Fibroblast of lung (primary cell): Measurements from ENCODE around the gene ADD3. TPM values are rescaled to one million over a fixed set of nuclear protein-coding genes. Genes with fewer than 3 reads are reported as not detected.
A peak's percentile ranks its signal among the peaks of the same experiment; 100 is the strongest.

Source experiments
- DNase-seq, 2 donors: peaks; one replicate each; pipeline versions ENCODE4 v3.0.0 to v3.0.0-alpha.2; 2010; ENCODE audit warnings: low read depth in 2 of 2
- H2AFZ ChIP-seq: 2 replicates; pipeline ENCODE4 v1.5.1; 2012; ENCODE audit warnings: low read length, control low read depth, inconsistent platforms
- H3K27ac ChIP-seq: 2 replicates; pipeline ENCODE4 v1.5.1; 2011; ENCODE audit warnings: low read length, control low read depth; ENCODE audit not compliant: insufficient read depth
- H3K27me3 ChIP-seq: 2 replicates; pipeline ENCODE4 v1.5.1; 2011; ENCODE audit warnings: mild to moderate bottlenecking, low read length; ENCODE audit not compliant: control insufficient read depth, insufficient read depth
- H3K36me3 ChIP-seq: 2 replicates; pipeline ENCODE4 v1.5.1; 2011; ENCODE audit warnings: low read length; ENCODE audit not compliant: control insufficient read depth, insufficient read depth
- H3K4me1 ChIP-seq: 2 replicates; pipeline ENCODE4 v1.5.1; 2011; ENCODE audit warnings: low read length; ENCODE audit not compliant: control insufficient read depth, insufficient read depth; ENCODE audit errors: extremely low read depth
- H3K4me2 ChIP-seq: 2 replicates; pipeline ENCODE4 v1.5.1; 2011; ENCODE audit warnings: low read length, control low read depth; ENCODE audit not compliant: insufficient read depth; ENCODE audit errors: extremely low read depth
- H3K4me3 ChIP-seq, 4 experiments: fragments of 200-600 bp in 1 of 4; sonication (generic) in 1 of 4; replicated peaks in 1 of 4; 2 replicates each; pipeline ENCODE4 v1.5.1; 2011 to 2016; ENCODE audit warnings: low read length in 4 of 4, low read depth in 3 of 4, mild to moderate bottlenecking in 3 of 4, control low read depth in 2 of 4, inconsistent platforms in 1 of 4, mixed read lengths in 1 of 4; ENCODE audit not compliant: insufficient read depth in 1 of 4; ENCODE audit errors: control extremely low read depth in 1 of 4
- H3K79me2 ChIP-seq: 2 replicates; pipeline ENCODE4 v1.5.1; 2012; ENCODE audit warnings: mild to moderate bottlenecking, low read length, inconsistent platforms; ENCODE audit not compliant: control insufficient read depth, insufficient read depth
- H3K9ac ChIP-seq: 2 replicates; pipeline ENCODE4 v1.5.1; 2011; ENCODE audit warnings: mild to moderate bottlenecking, low read length, control low read depth; ENCODE audit not compliant: insufficient read depth
- H3K9me3 ChIP-seq: 2 replicates; pipeline ENCODE4 v1.5.1; 2012; ENCODE audit warnings: low read depth, low read length; ENCODE audit not compliant: control insufficient read depth, insufficient read depth
- H4K20me1 ChIP-seq: 2 replicates; pipeline ENCODE4 v1.5.1; 2011; ENCODE audit warnings: low read length; ENCODE audit not compliant: control insufficient read depth, insufficient read depth; ENCODE audit errors: extremely low read depth
- CTCF ChIP-seq, 2 donors: IDR thresholded peaks in 1 of 2; conservative IDR thresholded peaks in 1 of 2; 1 replicate in 1 of 2; 2 replicates in 1 of 2; pipeline ENCODE4 v1.5.1; 2011 to 2012; ENCODE audit warnings: low read length in 2 of 2, control low read depth in 1 of 2, inconsistent platforms in 1 of 2, low read depth in 1 of 2, mild to moderate bottlenecking in 1 of 2
- EZH2 ChIP-seq: IDR thresholded peaks from 2 replicates; pipeline ENCODE4 v1.5.1; 2012; ENCODE audit warnings: low read length, control low read depth, mild to moderate bottlenecking; ENCODE audit errors: missing control alignments
- polyA plus RNA-seq, 2 donors: library from polyadenylated mRNA; depleted of rRNA in 1 of 2; stranded (reverse) in 1 of 2; unstranded in 1 of 2; fragments of >200 nt; gene quantifications; 2 replicates each; pipeline ENCODE4 v1.2.1, GENCODE V29; 2011 to 2012; ENCODE audit warnings: missing spikeins in 1 of 2
- total RNA-seq: library from RNA; depleted of rRNA; stranded (reverse); fragments of >200 nt; gene quantifications from 2 replicates; pipeline ENCODE4 v1.2.1, GENCODE V29; 2014

Gene ADD3
- total and polyA plus RNA-seq, 2 donors (not counting 1 experiment from before 2014, with no cell fraction given), result 93.0 to 416 TPM

GRCh38 chr10:109974504-109975191, 33.1 kb upstream of the ADD3 start:
- no peak overlapping the region for H3K4me2 ChIP-seq
- peak in 1 of 2 donors; percentile 50 for DNase-seq
- H4K20me1 ChIP-seq, result no peaks in the 10 kb centered on the region
- H3K4me1 ChIP-seq, result peaks cover 10% of the 10 kb centered on the region
- no peaks in the 10 kb centered on the region for H3K27me3 ChIP-seq
- H2AFZ ChIP-seq, result no peak overlapping the region
- no peak overlapping the region for H3K27ac ChIP-seq
- no peaks in the 10 kb centered on the region for H3K9me3 ChIP-seq
- no peak overlapping the region for H3K4me3 ChIP-seq
- no peak overlapping the region for H3K9ac ChIP-seq
- no peak for TF ChIP-seq EZH2
- no peak for TF ChIP-seq CTCF (conservative IDR thresholded peaks at IDR 0.05 in 1 of 2, IDR thresholded peaks at IDR 0.05 in 1 of 2; ENCODE audit: low read depth in 1 of 2, low read length in 2 of 2)
- H3K79me2 ChIP-seq, result no peaks in the 10 kb centered on the region
- H3K36me3 ChIP-seq, result no peaks in the 10 kb centered on the region

GRCh38 chr10:109975244-109976190, 32.3 kb upstream of the ADD3 start:
- Histone ChIP-seq H4K20me1 (no peaks in the 10 kb centered on the region), H3K79me2 (no peaks in the 10 kb centered on the region), H3K36me3 (no peaks in the 10 kb centered on the region), H2AFZ (no peak overlapping the region), H3K9ac (no peak overlapping the region), H3K27me3 (no peaks in the 10 kb centered on the region), H3K27ac (no peak overlapping the region), H3K9me3 (no peaks in the 10 kb centered on the region), H3K4me3 (no peak overlapping the region), H3K4me2 (no peak overlapping the region), H3K4me1 (peaks cover 6% of the 10 kb centered on the region)
- no peak for DNase-seq
- TF ChIP-seq EZH2 (no peak), CTCF (conservative IDR thresholded peaks at IDR 0.05 in 1 of 2, IDR thresholded peaks at IDR 0.05 in 1 of 2; ENCODE audit: low read depth in 1 of 2, low read length in 2 of 2) (no peak)

- Histone ChIP-seq H3K36me3 (no peaks in the 10 kb centered on the region), H3K9ac (no peak overlapping the region), H3K27ac (no peak overlapping the region), H3K79me2 (no peaks in the 10 kb centered on the region), H3K9me3 (no peaks in the 10 kb centered on the region), H3K4me3 (no peak overlapping the region), H3K27me3 (no peaks in the 10 kb centered on the region), H3K4me1 (peaks cover 6% of the 10 kb centered on the region), H3K4me2 (no peak overlapping the region), H2AFZ (no peak overlapping the region), H4K20me1 (no peaks in the 10 kb centered on the region)
- TF ChIP-seq EZH2 (no peak), CTCF (conservative IDR thresholded peaks at IDR 0.05 in 1 of 2, IDR thresholded peaks at IDR 0.05 in 1 of 2; ENCODE audit: low read depth in 1 of 2, low read length in 2 of 2) (no peak)
- DNase-seq, result no peak
Observed at GRCh38 chr10:109976681-109977080, 31.1 kb upstream of the ADD3 start.
